Mammary epithelial cell (primary cell): ENCODE measurements around the gene CAP2.

Experiments used
- CTCF ChIP-seq, 2 donors: IDR thresholded peaks in 1 of 2; conservative IDR thresholded peaks in 1 of 2; 2 replicates each; pipeline ENCODE4 v1.5.1; 2011 to 2012; ENCODE audit warnings: inconsistent platforms in 2 of 2, low read length in 2 of 2, mild to moderate bottlenecking in 2 of 2, control low read depth in 1 of 2, low read depth in 1 of 2; ENCODE audit not compliant: insufficient read depth in 1 of 2; ENCODE audit errors: extremely low read depth in 1 of 2
- EZH2 ChIP-seq: IDR thresholded peaks from 2 replicates; pipeline ENCODE4 v1.6.1; 2012; ENCODE audit warnings: low read length, inconsistent platforms, borderline replicate concordance

- TF ChIP-seq CTCF (conservative IDR thresholded peaks at IDR 0.05 in 1 of 2, IDR thresholded peaks at IDR 0.05 in 1 of 2; ENCODE audit: extremely low read depth in 1 of 2, insufficient read depth in 1 of 2, low read depth in 1 of 2, low read length in 2 of 2) (no peak), EZH2 (no peak)
Observed at GRCh38 chr6:17482711-17483110, 89.3 kb downstream of the CAP2 start.
